Cardiac fibroblast (primary cell): ENCODE results near the gene SCARF2.

Experiments
- DNase-seq, 2 donors: peaks; one replicate each; pipeline versions ENCODE4 v3.0.0 to v3.0.0-alpha.2; 2010; ENCODE audit warnings: low read depth in 2 of 2
- H3K4me3 ChIP-seq, 2 donors: replicated peaks in 1 of 2; 1 replicate in 1 of 2; 2 replicates in 1 of 2; pipeline ENCODE4 v1.5.1; 2011; ENCODE audit warnings: low read depth in 2 of 2, low read length in 2 of 2, mild to moderate bottlenecking in 2 of 2, moderate library complexity in 1 of 2
- CTCF ChIP-seq: IDR thresholded peaks from one replicate; pipeline ENCODE4 v1.5.1; 2011; ENCODE audit warnings: low read depth, mild to moderate bottlenecking, low read length, inconsistent platforms

The SCARF2 gene

GRCh38 chr22:20429254-20430100 is 8.1 kb downstream of the SCARF2 start:
- H3K4me3 ChIP-seq = no peak overlapping the region
- no peak for TF ChIP-seq CTCF
- DNase-seq = no peak

GRCh38 chr22:20428496-20429253 is 8.9 kb downstream of the SCARF2 start:
- DNase-seq = no peak
- no peak for TF ChIP-seq CTCF
- H3K4me3 ChIP-seq = no peak overlapping the region

GRCh38 chr22:20427945-20428417 is 9.6 kb downstream of the SCARF2 start:
- H3K4me3 ChIP-seq = no peak overlapping the region
- no peak for TF ChIP-seq CTCF
- no peak for DNase-seq

- no peak for DNase-seq
- no peak overlapping the region for H3K4me3 ChIP-seq
- TF ChIP-seq CTCF = no peak
Observed at GRCh38 chr22:20427104-20427944, 10.3 kb downstream of the SCARF2 start.

GRCh38 chr22:20426259-20426615 is 11.4 kb downstream of the SCARF2 start:
- H3K4me3 ChIP-seq = no peak overlapping the region
- DNase-seq = no peak
- no peak for TF ChIP-seq CTCF

GRCh38 chr22:20425566-20426258 is 11.9 kb downstream of the SCARF2 start:
- no peak overlapping the region for H3K4me3 ChIP-seq
- TF ChIP-seq CTCF = no peak
- no peak for DNase-seq
